Psoas muscle (tissue), 8 donors: Measurements from ENCODE around the gene TMEM247. TPM values are rescaled to one million over a fixed set of nuclear protein-coding genes. Genes with fewer than 3 reads are reported as not detected.

ENCODE experiments used
- ATAC-seq, 4 donors: fragments of 200-7000 bp; cut with Tn5 transposase; one replicate each; pipeline ENCODE4 v1.9.1; 2020; ENCODE audit warnings: moderate library complexity in 3 of 4, mild to moderate bottlenecking in 2 of 4
- DNase-seq, 2 donors: peaks; one replicate each; pipeline ENCODE4 v3.0.0-alpha.2; 2020
- H3K27ac ChIP-seq: fragments of 200-600 bp; one replicate; pipeline ENCODE4 v1.8.0; 2022
- H3K27me3 ChIP-seq, 3 donors: fragments of 200-600 bp in 1 of 3; one replicate each; pipeline versions ENCODE4 v1.6.1 to v1.8.0; 2013 to 2022; ENCODE audit warnings: low read length in 2 of 3, mild to moderate bottlenecking in 2 of 3, moderate library complexity in 1 of 3; ENCODE audit not compliant: insufficient read depth in 3 of 3
- H3K36me3 ChIP-seq, 2 donors: fragments of 200-600 bp in 1 of 2; one replicate each; pipeline versions ENCODE4 v1.6.1 to v1.8.0; 2013 to 2022; ENCODE audit warnings: low read depth in 1 of 2, mild to moderate bottlenecking in 1 of 2, moderate library complexity in 1 of 2; ENCODE audit not compliant: insufficient read depth in 1 of 2
- H3K4me1 ChIP-seq: fragments of 200-600 bp; one replicate; pipeline ENCODE4 v1.8.0; 2022
- H3K4me3 ChIP-seq: fragments of 200-600 bp; one replicate; pipeline ENCODE4 v1.8.0; 2022; ENCODE audit warnings: mild to moderate bottlenecking
- H3K9me3 ChIP-seq: fragments of 200-600 bp; one replicate; pipeline ENCODE4 v1.8.0; 2022
- CTCF ChIP-seq: fragments of 200-600 bp; IDR thresholded peaks from one replicate; pipeline ENCODE4 v1.8.0; 2022; ENCODE audit warnings: antibody characterized with exemption
- WGBS, 3 donors: extraction: QIAGEN DNeasy Blood & Tissue Kit; methylation state at CpG; one replicate each; pipeline versions ENCODE4 v1.1.6 to v1.1.7; 2013; 5-methylcytosine and 5-hydroxymethylcytosine counted together
- intact Hi-C, 2 donors: fragments of 100-400 bp; cut with DNase I; formaldehyde crosslinking; loops; one replicate each; pipeline versions ENCODE4 v1.11.0 to v1.14.2; 2022
- polyA plus RNA-seq, 3 donors: library from polyadenylated mRNA; stranded (reverse); fragments of 200-250 nt; gene quantifications; one replicate each; pipeline ENCODE4 v1.2.3, GENCODE V29; 2013
- total RNA-seq, 4 donors: library from RNA; stranded (reverse); fragmentation: NEBNext Ultra II Directional in 2 of 4; extraction: Animal tissue kit (Norgen Biotek cat#: 25700) in 2 of 4; gene quantifications; one replicate each; pipeline versions ENCODE4 v1.2.1 to v1.2.4, GENCODE V29; 2021 to 2023
- donor health status: healthy with polysubstance abuse.
- donor health status: DM: no; HTN: no; CAD: no; lungs with moderate emphysema.
- donor health status: Bipolar disorder and iron deficiency.
- donor health status: healthy.
- donor health status: DM: yes; HTN: yes; CAD: no.
- donor health status: DM: no; HTN: no; CAD: no.
- donor health status: DM: no; HTN: no; CAD: no.
- donor health status: DM: yes; HTN: yes; CAD: no.

Gene TMEM247
- total and polyA plus RNA-seq, 7 donors, result not detected

DNA sequence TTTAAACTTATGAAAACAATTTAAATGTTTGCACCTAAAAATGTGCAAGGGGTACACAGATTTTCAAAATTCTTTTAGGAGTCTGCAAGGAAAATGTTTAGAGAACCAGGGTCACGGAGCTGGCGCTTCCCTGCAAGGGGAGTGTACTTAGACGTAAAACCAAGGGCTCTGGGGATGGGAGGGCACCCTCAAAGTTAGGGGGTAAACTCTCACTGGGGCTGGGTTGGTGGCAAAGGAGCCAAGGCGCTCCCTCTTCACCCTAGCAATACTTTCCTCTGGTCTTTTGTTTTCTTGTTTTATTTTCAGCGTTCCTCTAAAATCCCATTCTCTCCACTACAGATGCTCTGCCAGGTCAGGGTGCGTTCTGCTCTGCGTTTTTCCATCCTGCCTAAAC lies 20.0 kb downstream of the TMEM247 start:
- DNase-seq (no peak), ATAC-seq (peak in 2 of 4 donors; percentile 6 to 14)
- peak overlapping the region; percentile 69 for H3K4me3 ChIP-seq
- H3K4me1 ChIP-seq, result peaks cover 6% of the 10 kb centered on the region
- H3K36me3 ChIP-seq, result no peaks in the 10 kb centered on the region
- TF ChIP-seq CTCF, result no peak
- intact Hi-C loops, result no loop called here
- no peaks in the 10 kb centered on the region for H3K9me3 ChIP-seq
- 29 to 34% (median 30%) methylated on average over 7 of the region's 7 CpGs for WGBS, 3 donors
- peak overlapping the region; percentile 81 for H3K27ac ChIP-seq
- H3K27me3 ChIP-seq, result no peaks in the 10 kb centered on the region

- DNase-seq, result no peak
- TF ChIP-seq CTCF, result no peak
- Histone ChIP-seq H3K9me3 (no peaks in the 10 kb centered on the region), H3K27me3 (no peaks in the 10 kb centered on the region), H3K4me3 (peak overlapping the region; percentile 69), H3K27ac (no peak overlapping the region), H3K4me1 (peaks cover 6% of the 10 kb centered on the region), H3K36me3 (no peaks in the 10 kb centered on the region)
- no peak for ATAC-seq
- intact Hi-C loops, result no loop called here
- 85 to 95% (median 93%) methylated on average over 6 of the region's 6 CpGs for WGBS, 3 donors
Observed at GRCh38 chr2:46500801-46501200, 21.4 kb downstream of the TMEM247 start.

GRCh38 chr2:46502291-46502885 lies 23.0 kb downstream of the TMEM247 start:
- Histone ChIP-seq H3K9me3 (no peaks in the 10 kb centered on the region), H3K27me3 (no peaks in the 10 kb centered on the region), H3K4me1 (peaks cover 6% of the 10 kb centered on the region), H3K36me3 (no peaks in the 10 kb centered on the region), H3K4me3 (no peak overlapping the region), H3K27ac (no peak overlapping the region)
- WGBS, 3 donors, result 89 to 94% (median 89%) methylated on average over 4 of the region's 4 CpGs
- TF ChIP-seq CTCF, result no peak
- intact Hi-C loops, result no loop called here
- DNase-seq (no peak), ATAC-seq (no peak)

GRCh38 chr2:46503686-46504085 lies 24.3 kb downstream of the TMEM247 start:
- Histone ChIP-seq H3K4me3 (no peak overlapping the region), H3K36me3 (no peaks in the 10 kb centered on the region), H3K27ac (no peak overlapping the region), H3K4me1 (peaks cover 6% of the 10 kb centered on the region), H3K27me3 (no peaks in the 10 kb centered on the region), H3K9me3 (no peaks in the 10 kb centered on the region)
- 61 to 76% (median 66%) methylated on average over 4 of the region's 4 CpGs for WGBS, 3 donors
- no peak for ATAC-seq
- no peak for TF ChIP-seq CTCF
- no peak for DNase-seq
- intact Hi-C loops, result no loop called here

DNA sequence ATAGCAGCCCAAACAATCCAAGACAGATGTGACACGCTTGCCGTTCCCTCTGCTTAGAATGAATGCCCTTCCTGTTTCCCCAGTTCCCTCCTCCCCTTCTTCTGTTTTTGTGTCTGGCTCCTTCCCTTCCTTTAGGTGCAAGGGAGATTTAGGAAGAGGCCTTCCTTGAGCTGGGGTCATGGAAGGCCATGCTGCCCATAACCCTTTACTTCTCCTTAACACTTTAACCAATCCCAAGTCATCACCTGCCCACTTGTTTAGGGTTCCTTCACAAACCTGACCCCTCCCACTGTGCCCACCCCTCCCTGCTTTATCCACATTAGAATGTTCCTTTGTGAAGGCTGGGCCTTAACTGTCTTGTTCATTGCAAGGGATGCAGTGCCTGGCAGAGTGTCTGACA lies 24.9 kb downstream of the TMEM247 start:
- 73 to 94% (median 88%) methylated on average over 2 of the region's 2 CpGs for WGBS, 3 donors
- intact Hi-C loops, result no loop called here

More for the DNA sequence above, 24.9 kb downstream of the TMEM247 start:
- Histone ChIP-seq H3K4me3 (no peak overlapping the region), H3K9me3 (no peaks in the 10 kb centered on the region), H3K27me3 (no peaks in the 10 kb centered on the region), H3K36me3 (no peaks in the 10 kb centered on the region), H3K27ac (no peak overlapping the region), H3K4me1 (peaks cover 6% of the 10 kb centered on the region)
- ATAC-seq (no peak), DNase-seq (no peak)
- no peak for TF ChIP-seq CTCF
